Measurements from ENCODE around the gene FAM169A.
"Not testable (repeated sequence)": the region's sequence is repeated elsewhere in the genome, so short reads cannot be mapped to it uniquely, and the experiment has no call there.

- TF ChIP-seq, protein P1, sequence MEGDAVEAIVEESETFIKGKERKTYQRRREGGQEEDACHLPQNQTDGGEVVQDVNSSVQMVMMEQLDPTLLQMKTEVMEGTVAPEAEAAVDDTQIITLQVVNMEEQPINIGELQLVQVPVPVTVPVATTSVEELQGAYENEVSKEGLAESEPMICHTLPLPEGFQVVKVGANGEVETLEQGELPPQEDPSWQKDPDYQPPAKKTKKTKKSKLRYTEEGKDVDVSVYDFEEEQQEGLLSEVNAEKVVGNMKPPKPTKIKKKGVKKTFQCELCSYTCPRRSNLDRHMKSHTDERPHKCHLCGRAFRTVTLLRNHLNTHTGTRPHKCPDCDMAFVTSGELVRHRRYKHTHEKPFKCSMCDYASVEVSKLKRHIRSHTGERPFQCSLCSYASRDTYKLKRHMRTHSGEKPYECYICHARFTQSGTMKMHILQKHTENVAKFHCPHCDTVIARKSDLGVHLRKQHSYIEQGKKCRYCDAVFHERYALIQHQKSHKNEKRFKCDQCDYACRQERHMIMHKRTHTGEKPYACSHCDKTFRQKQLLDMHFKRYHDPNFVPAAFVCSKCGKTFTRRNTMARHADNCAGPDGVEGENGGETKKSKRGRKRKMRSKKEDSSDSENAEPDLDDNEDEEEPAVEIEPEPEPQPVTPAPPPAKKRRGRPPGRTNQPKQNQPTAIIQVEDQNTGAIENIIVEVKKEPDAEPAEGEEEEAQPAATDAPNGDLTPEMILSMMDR (IDR thresholded peaks at IDR 0.05; ENCODE audit: insufficient read depth, low read length, poor library complexity, severe bottlenecking): not testable (repeated sequence)
- not testable (repeated sequence) for TF ChIP-seq EZH2phosphoT487 (conservative IDR thresholded peaks at IDR 0.05; ENCODE audit: low read length)
These were observed 117.4 kb downstream of the FAM169A start for GRCh38 chr5:74748742-74749141.
